Renal pelvis (tissue), 12 donors: ENCODE data around the gene HDAC9. TPM values are rescaled to one million over a fixed set of nuclear protein-coding genes. Genes with fewer than 3 reads are reported as not detected.

Source experiments
- DNase-seq: peaks from one replicate; pipeline ENCODE4 v3.0.0-alpha.2; 2013
- long read RNA-seq, 16 experiments: transcript quantifications; one replicate each; lab custom pipeline, GENCODE V29; 2026
- polyA plus RNA-seq, 3 donors: library from polyadenylated mRNA; unstranded; fragments of 120-200 nt; gene quantifications; one replicate each; pipeline ENCODE4 v1.2.1, GENCODE V29; 2013; ENCODE audit not compliant: insufficient read length in 3 of 3

The HDAC9 gene
- polyA plus RNA-seq: 1 to 10 TPM; 7.4 to 8.4 (median 8.4) TPM
- long read RNA-seq, donor 1: 0 reads
- long read RNA-seq, donor 2: 0 reads
- long read RNA-seq, donor 3: 0 reads
- long read RNA-seq, donor 4: 0 reads
- long read RNA-seq, donor 5: 0 reads
- long read RNA-seq, donor 6, partial matches to known transcripts: 18 of 36 reads
- long read RNA-seq, donor 6, other reads (novel, unspliced or antisense): 18 of 36 reads
- long read RNA-seq, donor 7: 0 reads
- long read RNA-seq, donor 8, full-length matches to known transcripts: 1 of 42 reads
- long read RNA-seq, donor 8, partial matches to known transcripts: 0 of 42 reads
- long read RNA-seq, donor 8, other reads (novel, unspliced or antisense): 41 of 42 reads
- long read RNA-seq, donor 9: 0 reads
- long read RNA-seq, donor 10, partial matches to known transcripts: 0 of 12 reads
- long read RNA-seq, donor 10, other reads (novel, unspliced or antisense): 11 of 12 reads
- long read RNA-seq, donor 11, full-length matches to known transcripts: 1 of 1 reads
- long read RNA-seq, donor 11, partial matches to known transcripts: 0 of 1 reads
- long read RNA-seq, donor 11, other reads (novel, unspliced or antisense): 0 of 1 reads
- long read RNA-seq, donor 12: 0 reads
- long read RNA-seq, donor 13, full-length matches to known transcripts: 1 of 11 reads
- long read RNA-seq, donor 13, partial matches to known transcripts: 0 of 11 reads
- long read RNA-seq, donor 13, other reads (novel, unspliced or antisense): 10 of 11 reads
- long read RNA-seq, donor 14, full-length matches to known transcripts: 1 of 1 reads
- long read RNA-seq, donor 14, partial matches to known transcripts: 0 of 1 reads
- long read RNA-seq, donor 14, other reads (novel, unspliced or antisense): 0 of 1 reads
- long read RNA-seq, donor 15, partial matches to known transcripts: 0 of 1 reads
- long read RNA-seq, donor 15, other reads (novel, unspliced or antisense): 0 of 1 reads
- long read RNA-seq, donor 16: 0 reads

- peak; percentile 58 for DNase-seq
Observed at GRCh38 chr7:18495412-18496340, at the start of gene HDAC9. TSS of gene HDAC9 (plus strand) at chr7:18495749. CDS start at chr7:18496303, 554 bp downstream.

- no peak for DNase-seq
Observed at GRCh38 chr7:18445916-18446520, 49.5 kb upstream of the HDAC9 start.

- DNase-seq: no peak
Observed at GRCh38 chr7:18450019-18450418, 45.5 kb upstream of the HDAC9 start.

DNA sequence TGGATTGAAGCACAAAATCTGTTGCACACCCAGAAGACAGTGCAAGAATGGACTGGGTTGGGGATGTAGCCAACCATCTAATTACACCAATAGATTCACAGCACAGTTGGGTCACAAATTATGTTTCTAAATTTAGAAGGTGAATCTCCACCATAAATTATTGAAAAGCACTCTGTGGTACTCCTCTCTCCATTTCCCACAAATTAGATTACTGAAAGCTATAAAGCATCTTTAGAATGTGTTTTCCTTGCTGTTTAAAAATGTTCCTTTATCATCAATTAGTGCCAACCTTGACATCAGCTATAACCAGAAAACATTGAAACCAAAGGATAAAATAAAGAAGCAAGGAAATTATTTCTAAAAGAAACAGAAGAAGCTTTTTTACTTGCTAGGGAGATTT is 39.9 kb upstream of the HDAC9 start:
- DNase-seq: no peak

DNA sequence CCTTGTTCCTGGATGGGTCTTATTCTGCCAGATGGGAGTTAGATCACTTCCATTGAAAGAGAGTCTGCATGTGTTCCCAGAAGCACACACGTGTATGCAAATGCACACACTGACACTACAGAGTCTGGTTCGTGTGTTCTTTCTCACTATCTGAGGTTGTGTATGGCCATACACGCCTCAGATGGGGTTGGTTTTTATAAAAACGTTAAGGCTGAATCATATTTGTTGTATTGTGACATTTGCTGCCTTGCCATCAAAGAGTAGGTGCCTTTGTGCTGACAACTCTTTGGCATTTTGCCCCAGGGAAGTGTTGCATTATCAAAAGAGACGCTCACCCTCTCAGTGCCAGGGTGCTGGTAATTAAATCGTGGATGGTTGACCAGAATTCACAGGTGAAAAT is 37.7 kb upstream of the HDAC9 start:
- no peak for DNase-seq

- DNase-seq: no peak
Observed at GRCh38 chr7:18458830-18459229, 36.7 kb upstream of the HDAC9 start.

- DNase-seq: no peak
Observed at GRCh38 chr7:18459484-18460245, 35.9 kb upstream of the HDAC9 start.

- DNase-seq: no peak
Observed at GRCh38 chr7:18461785-18462467, 33.6 kb upstream of the HDAC9 start.

DNA sequence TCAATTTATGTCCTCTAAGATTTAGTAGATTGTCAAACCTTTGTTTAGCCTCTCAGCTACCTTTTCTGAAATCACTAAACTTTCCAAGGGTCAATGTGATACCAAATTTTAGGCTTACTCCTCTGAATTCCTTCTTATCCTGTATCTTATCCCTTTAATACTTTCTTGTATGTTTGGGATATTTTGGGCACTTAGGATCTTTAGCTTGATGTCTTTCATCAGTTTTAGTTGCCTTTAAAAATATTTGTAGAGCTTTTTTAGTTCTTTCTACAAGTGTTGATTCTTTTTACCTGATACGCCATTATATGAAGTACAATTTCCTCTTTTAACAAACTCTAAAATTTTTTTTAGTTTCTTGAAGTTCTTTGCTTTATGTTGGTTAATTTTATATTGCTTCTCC is 30.7 kb upstream of the HDAC9 start:
- no peak for DNase-seq

DNA sequence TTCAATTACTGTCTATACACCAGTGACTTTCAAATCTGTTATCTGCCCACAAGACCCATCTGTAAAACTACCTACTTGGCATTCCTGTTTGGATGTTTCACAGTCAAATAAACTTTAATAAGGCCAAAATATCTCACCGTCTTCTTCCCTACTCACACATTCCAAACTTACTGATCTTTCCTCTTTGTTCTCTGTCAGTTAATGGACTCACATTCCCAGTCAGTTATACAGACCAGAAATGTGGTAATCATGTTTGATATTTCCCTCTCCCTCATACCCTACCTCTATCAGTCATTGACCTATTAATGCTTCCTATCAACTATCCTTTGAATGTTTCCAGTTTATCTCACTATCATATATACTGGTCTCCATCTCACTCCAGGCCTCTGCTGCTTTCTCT is 28.5 kb upstream of the HDAC9 start:
- DNase-seq: no peak

DNA sequence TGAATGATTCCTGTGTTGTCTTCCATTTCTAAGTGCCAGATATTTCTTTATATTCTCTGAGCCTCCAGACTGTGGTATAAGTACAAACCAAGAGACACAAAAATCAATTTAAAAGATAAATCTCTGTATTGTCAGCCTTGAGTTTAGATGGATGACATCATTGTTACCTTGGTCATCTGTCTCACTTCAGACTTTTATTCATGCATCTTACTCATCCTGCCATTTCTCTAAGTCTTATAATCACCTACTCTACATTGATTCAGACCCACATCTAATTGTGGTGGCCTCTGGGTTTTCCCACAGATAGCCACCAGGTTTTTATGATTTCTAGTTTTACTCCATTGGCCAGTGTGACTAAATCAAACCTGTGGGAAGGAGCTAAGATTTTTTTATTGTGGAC is 26.8 kb upstream of the HDAC9 start:
- DNase-seq: no peak

DNA sequence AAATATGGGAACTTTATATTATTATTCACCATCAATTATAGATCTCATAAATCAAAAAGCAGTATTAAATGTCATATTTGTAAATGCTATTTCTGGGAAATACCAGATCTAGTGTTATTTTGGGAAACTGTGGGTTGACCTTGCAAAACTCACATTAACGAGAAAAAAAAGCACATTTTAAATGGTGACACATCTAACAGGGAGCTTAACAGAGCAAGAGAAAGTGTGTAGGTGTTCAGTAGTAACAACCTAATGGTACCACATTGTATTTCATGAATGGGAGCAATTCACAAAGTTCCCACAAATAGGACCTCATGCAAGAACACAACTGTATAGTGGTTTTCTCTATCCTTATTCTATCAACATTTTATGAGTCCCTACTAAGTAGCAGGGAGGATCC is 26.2 kb upstream of the HDAC9 start:
- no peak for DNase-seq

DNA sequence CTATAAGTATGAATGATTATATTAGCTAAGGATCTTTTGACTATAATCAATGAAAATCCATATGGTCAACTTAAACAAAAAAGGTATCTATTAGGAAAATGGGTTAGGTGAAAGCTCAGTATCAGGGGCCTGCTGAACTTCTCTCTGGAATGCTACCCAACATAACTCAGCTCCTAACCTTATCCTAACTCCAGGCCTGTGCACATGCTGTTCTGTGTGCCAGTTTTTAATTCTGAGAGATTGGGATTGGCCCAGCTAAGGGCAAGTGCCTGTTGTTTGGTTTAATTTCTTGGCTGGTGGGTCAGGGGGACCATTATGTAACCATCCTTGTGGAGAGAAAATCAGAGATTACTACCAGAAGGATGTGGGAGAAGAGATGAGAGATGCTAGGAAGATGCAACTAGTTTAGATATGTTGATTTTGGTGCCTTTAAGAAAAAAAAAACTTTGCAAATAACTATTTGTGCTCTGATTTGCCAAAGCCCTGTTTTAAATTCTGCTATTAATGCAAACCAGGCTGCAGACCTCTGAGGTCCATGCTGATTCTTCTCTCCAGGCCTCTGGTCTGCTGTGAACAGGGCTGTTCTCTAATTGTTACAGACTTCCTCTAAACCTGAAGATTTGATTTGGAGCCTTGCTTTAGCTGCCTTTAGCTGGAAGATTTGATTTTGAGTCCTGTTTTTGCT is 23.9 kb upstream of the HDAC9 start:
- DNase-seq: no peak

- no peak for DNase-seq
Observed at GRCh38 chr7:18472161-18472483, 23.4 kb upstream of the HDAC9 start.

DNA sequence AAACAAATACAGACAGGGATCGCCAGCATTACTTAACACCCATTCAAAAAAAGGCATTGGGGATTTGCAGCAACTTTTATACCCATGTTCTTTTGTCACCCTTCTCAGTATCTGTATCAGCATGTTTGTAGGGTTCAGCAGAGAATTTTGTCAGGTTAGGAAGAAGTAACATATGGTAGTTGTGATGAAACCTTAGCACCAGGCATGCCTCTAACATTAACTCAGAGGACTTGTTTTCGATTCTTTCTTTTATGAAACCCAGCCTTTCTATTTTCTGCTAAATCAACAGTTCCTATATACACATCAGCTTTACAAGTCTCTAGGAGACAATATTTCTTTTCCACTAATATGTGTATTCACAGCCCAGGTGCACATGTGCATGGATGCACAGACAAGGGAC is 22.4 kb upstream of the HDAC9 start:
- DNase-seq: no peak

GRCh38 chr7:18474944-18475343 is 20.6 kb upstream of the HDAC9 start:
- no peak for DNase-seq

DNA sequence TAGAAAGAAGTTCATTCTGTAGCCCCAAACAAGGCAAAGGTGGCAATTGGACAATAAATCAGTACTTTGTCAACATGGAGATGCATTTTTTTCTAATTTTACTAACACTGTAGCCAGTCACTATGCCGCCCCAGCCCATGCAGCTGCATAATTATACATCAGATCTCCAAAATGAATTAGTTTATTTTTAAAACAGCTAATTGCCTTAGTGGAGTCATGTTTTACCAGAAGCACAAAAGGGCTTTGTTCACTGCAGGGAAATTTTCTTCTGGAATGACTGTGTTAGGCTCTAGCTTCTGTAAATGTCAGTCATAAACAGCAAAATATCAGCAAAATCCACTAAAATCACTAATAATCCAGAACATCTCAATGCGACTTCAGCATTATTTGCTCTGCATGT is 20.1 kb upstream of the HDAC9 start:
- no peak for DNase-seq

DNA sequence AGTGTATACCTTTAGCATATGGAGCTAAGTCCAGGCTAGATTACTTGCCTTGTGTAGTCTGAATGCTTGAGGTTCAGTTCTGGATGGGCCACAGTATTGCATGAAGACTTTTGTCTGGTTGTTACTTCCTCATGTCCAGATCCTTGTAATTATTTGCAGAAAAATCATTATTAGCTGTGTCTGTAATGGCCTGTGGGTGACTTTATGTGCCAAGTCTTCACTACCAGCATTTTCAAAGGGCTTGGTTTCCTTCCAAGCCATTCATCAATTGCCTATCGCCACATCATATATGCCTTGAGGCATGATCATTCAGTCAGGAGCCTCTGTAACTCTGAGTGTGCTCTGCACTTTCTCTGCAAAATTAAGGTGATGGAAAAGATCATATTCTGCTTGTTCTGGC is 13.8 kb upstream of the HDAC9 start:
- DNase-seq: no peak

DNA sequence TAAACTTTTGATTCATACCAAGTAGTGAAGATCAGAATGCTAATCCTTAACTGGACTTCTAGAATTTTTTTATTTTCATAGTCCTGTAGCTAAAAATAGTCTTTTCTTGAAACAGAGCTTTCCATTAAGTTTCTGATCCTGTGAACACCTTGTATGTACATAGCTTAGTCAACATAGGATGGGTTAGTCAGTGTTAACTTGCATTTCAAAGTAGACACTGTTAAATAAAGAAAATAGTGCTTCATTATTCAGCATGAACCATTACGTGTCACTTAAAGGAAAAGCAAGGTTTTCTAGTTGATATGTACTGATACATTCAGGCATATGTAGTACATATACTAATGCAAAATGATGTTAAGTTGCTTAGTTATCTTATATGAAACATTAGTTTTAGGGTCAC is 7.5 kb upstream of the HDAC9 start:
- DNase-seq: no peak
